Loucy (cell line): ENCODE data around the gene SPEG.

Experiments
- H2AFZ ChIP-seq: fragments of 200-600 bp; sonication (generic); 2 replicates; pipeline ENCODE4 v1.6.0; 2016; ENCODE audit warnings: antibody characterized with exemption, mild to moderate bottlenecking, low read length, moderate library complexity
- H3F3A ChIP-seq: fragments of 200-600 bp; 2 replicates; pipeline ENCODE4 v1.6.0; 2016; ENCODE audit warnings: antibody characterized with exemption, low read depth, mild to moderate bottlenecking
- H3K27me3 ChIP-seq: fragments of 200-600 bp; sonication (generic); 2 replicates; pipeline ENCODE4 v1.6.1; 2014; ENCODE audit warnings: low read length, mild to moderate bottlenecking; ENCODE audit not compliant: insufficient read depth, poor library complexity, severe bottlenecking
- H3K36me3 ChIP-seq: fragments of 200-600 bp; sonication (generic); 2 replicates; pipeline ENCODE4 v1.6.1; 2016; ENCODE audit warnings: low read length; ENCODE audit not compliant: insufficient read depth
- H3K4me1 ChIP-seq: fragments of 200-600 bp; sonication (generic); 2 replicates; pipeline ENCODE4 v1.5.1; 2014; ENCODE audit warnings: low read length, mild to moderate bottlenecking; ENCODE audit not compliant: insufficient read depth, poor library complexity, severe bottlenecking
- H3K4me2 ChIP-seq: fragments of 200-600 bp; sonication (generic); 2 replicates; pipeline ENCODE4 v1.6.0; 2014; ENCODE audit warnings: antibody characterized with exemption, low read length, low read depth, mild to moderate bottlenecking; ENCODE audit not compliant: poor library complexity, severe bottlenecking
- H3K4me3 ChIP-seq: fragments of 200-600 bp; sonication (generic); 2 replicates; pipeline ENCODE4 v1.5.1; 2014; ENCODE audit warnings: low read length, mild to moderate bottlenecking, mixed read lengths; ENCODE audit not compliant: poor library complexity, severe bottlenecking
- H3K79me2 ChIP-seq: fragments of 200-600 bp; sonication (generic); 2 replicates; pipeline ENCODE4 v1.6.1; 2014; ENCODE audit warnings: low read length; ENCODE audit not compliant: insufficient read depth
- H3K9ac ChIP-seq: fragments of 200-600 bp; sonication (generic); 2 replicates; pipeline ENCODE4 v1.6.0; 2014; ENCODE audit warnings: mild to moderate bottlenecking, low read depth, low read length, moderate library complexity; ENCODE audit not compliant: poor library complexity, severe bottlenecking
- H3K9me2 ChIP-seq: fragments of 200-600 bp; sonication (generic); replicated peaks from 2 replicates; pipeline ENCODE4 v1.6.1; 2016; ENCODE audit warnings: low read depth, low read length, mixed read lengths
- H3K9me3 ChIP-seq: fragments of 200-600 bp; sonication (generic); 2 replicates; pipeline ENCODE4 v1.6.1; 2014; ENCODE audit warnings: mild to moderate bottlenecking, antibody characterized with exemption, low read length, low read depth; ENCODE audit not compliant: insufficient read depth
- H4K20me1 ChIP-seq: fragments of 200-600 bp; sonication (generic); 2 replicates; pipeline ENCODE4 v1.6.0; 2014; ENCODE audit warnings: antibody characterized with exemption, low read length, mild to moderate bottlenecking; ENCODE audit not compliant: insufficient read depth, poor library complexity, severe bottlenecking
- CTCF ChIP-seq: fragments of 200-600 bp; sonication (generic); conservative IDR thresholded peaks from 2 replicates; pipeline ENCODE4 v1.5.1; 2014; ENCODE audit warnings: mild to moderate bottlenecking, antibody characterized with exemption, low read length
- EZH2phosphoT487 ChIP-seq: fragments of 200-600 bp; IDR thresholded peaks from 2 replicates; pipeline ENCODE4 v1.6.1; 2018; ENCODE audit warnings: antibody characterized with exemption, mild to moderate bottlenecking, moderate library complexity, borderline replicate concordance

SPEG gene

GRCh38 chr2:219451661-219452360 is 17.2 kb downstream of the SPEG start:
- no peaks in the 10 kb centered on the region for H3K9me3 ChIP-seq
- no peaks in the 10 kb centered on the region for H3K36me3 ChIP-seq
- no peak overlapping the region for H3K4me3 ChIP-seq
- no peaks in the 10 kb centered on the region for H3K4me1 ChIP-seq
- H4K20me1 ChIP-seq = no peaks in the 10 kb centered on the region
- H3K9ac ChIP-seq = no peak overlapping the region
- no peak for TF ChIP-seq CTCF
- H3K4me2 ChIP-seq = no peak overlapping the region
- no peaks in the 10 kb centered on the region for H3K27me3 ChIP-seq
- H3K9me2 ChIP-seq = no peaks in the 10 kb centered on the region
- H3K79me2 ChIP-seq = no peaks in the 10 kb centered on the region
- H3F3A ChIP-seq = no peaks in the 10 kb centered on the region
- H2AFZ ChIP-seq = no peak overlapping the region

- Histone ChIP-seq H3K79me2 (no peaks in the 10 kb centered on the region), H3K4me1 (peaks cover under 1% of the 10 kb centered on the region), H3K9me2 (no peaks in the 10 kb centered on the region), H2AFZ (no peak overlapping the region), H3K9ac (no peak overlapping the region), H4K20me1 (no peaks in the 10 kb centered on the region), H3K36me3 (no peaks in the 10 kb centered on the region), H3K9me3 (no peaks in the 10 kb centered on the region), H3K27me3 (no peaks in the 10 kb centered on the region), H3K4me3 (no peak overlapping the region), H3F3A (no peaks in the 10 kb centered on the region), H3K4me2 (no peak overlapping the region)
- TF ChIP-seq EZH2phosphoT487 (no peak), CTCF (no peak)
Observed at GRCh38 chr2:219452361-219453317, 18.0 kb downstream of the SPEG start.

- Histone ChIP-seq H3K4me1 (peaks cover 4% of the 10 kb centered on the region), H3K9ac (no peak overlapping the region), H3K79me2 (no peaks in the 10 kb centered on the region), H3K9me2 (no peaks in the 10 kb centered on the region), H3F3A (no peaks in the 10 kb centered on the region), H3K27me3 (no peaks in the 10 kb centered on the region), H3K4me2 (no peak overlapping the region), H3K36me3 (no peaks in the 10 kb centered on the region), H3K9me3 (no peaks in the 10 kb centered on the region), H2AFZ (no peak overlapping the region), H3K4me3 (no peak overlapping the region), H4K20me1 (no peaks in the 10 kb centered on the region)
- TF ChIP-seq CTCF (no peak), EZH2phosphoT487 (no peak)
Observed at GRCh38 chr2:219453671-219454590, 19.3 kb downstream of the SPEG start.
